Calu3 (cell line): ENCODE data around the gene ABHD17C. TPM values are rescaled to one million over a fixed set of nuclear protein-coding genes. Genes with fewer than 3 reads are reported as not detected.

Experiments used
- BruUV-seq: library from RNA; stranded (reverse); fragments of 400-500 nt; replicated peaks from 2 replicates; lab custom pipeline; 2021; lab: Mats Ljungman, UMichigan
- CTCF ChIA-PET: fragments of 300-600 bp; sonication (Branson Sonifier 250); formaldehyde crosslinking; loops from one replicate; lab custom pipeline; 2022; ENCODE audit warnings: antibody characterized with exemption; lab: Charles Lee
- DNase-seq: peaks from one replicate; pipeline ENCODE4 v3.0.0; 2022
- H3K27ac Mint-ChIP-seq: one replicate; pipeline ENCODE4 v1.8.0; 2022; ENCODE audit warnings: mixed read lengths; ENCODE audit not compliant: unreplicated experiment
- H3K27me3 Mint-ChIP-seq: one replicate; pipeline ENCODE4 v1.8.0; 2022; ENCODE audit warnings: mixed read lengths; ENCODE audit not compliant: unreplicated experiment
- H3K36me3 Mint-ChIP-seq: one replicate; pipeline ENCODE4 v1.8.0; 2022; ENCODE audit warnings: mild to moderate bottlenecking, moderate library complexity, mixed read lengths; ENCODE audit not compliant: insufficient read depth, unreplicated experiment
- H3K4me1 Mint-ChIP-seq: one replicate; pipeline ENCODE4 v1.8.0; 2022; ENCODE audit warnings: mild to moderate bottlenecking, low read depth, mixed read lengths; ENCODE audit not compliant: unreplicated experiment
- H3K4me3 Mint-ChIP-seq: one replicate; pipeline ENCODE4 v1.8.0; 2022; ENCODE audit warnings: mild to moderate bottlenecking, low read depth, moderate library complexity, mixed read lengths; ENCODE audit not compliant: unreplicated experiment
- H3K9me3 Mint-ChIP-seq: one replicate; pipeline ENCODE4 v1.8.0; 2022; ENCODE audit warnings: low read depth, mixed read lengths; ENCODE audit not compliant: unreplicated experiment
- CTCF ChIP-seq: fragments of 200-600 bp; IDR thresholded peaks from one replicate; pipeline ENCODE4 v1.8.0; 2022; ENCODE audit warnings: antibody characterized with exemption; ENCODE audit not compliant: unreplicated experiment
- intact Hi-C: fragments of 100-400 bp; cut with micrococcal nuclease; formaldehyde crosslinking; loops from one replicate; pipeline ENCODE4 v1.10.0; 2022; ENCODE audit not compliant: unreplicated experiment
- total RNA-seq: library from RNA; stranded (reverse); gene quantifications from 2 replicates; pipeline ENCODE4 v1.2.3, GENCODE V29; 2022

The ABHD17C gene
- total RNA-seq, 1 experiment from 2014 or later = 69.7 TPM

- Mint-ChIP-seq H3K27me3 (no peaks in the 10 kb centered on the region), H3K4me3 (peak overlapping the region; percentile 27), H3K27ac (peak overlapping the region; percentile 95), H3K36me3 (no peaks in the 10 kb centered on the region), H3K9me3 (peaks cover 5% of the 10 kb centered on the region), H3K4me1 (peaks cover 69% of the 10 kb centered on the region)
- intact Hi-C loops = loop anchor here (5.0 kb wide), 1 partner anchor 82 kb away; no protein-coding TSS in a partner anchor
- CTCF ChIA-PET = interaction anchor here (0.8 to 2.0 kb wide), 7 partner anchors 14 to 97 kb away, joined by 3 to 10 read pairs (median 4); no protein-coding TSS in a partner anchor
- TF ChIP-seq CTCF = no peak
- peak; percentile 52 for DNase-seq
- TSS peak; percentile 89 for BruUV-seq
These were observed 15.3 kb upstream of the ABHD17C start for GRCh38 chr15:80679804-80680175.

- H3K9me3 Mint-ChIP-seq = peaks cover 3% of the 10 kb centered on the region
- intact Hi-C loops = no loop called here
- DNase-seq = no peak
- H3K36me3 Mint-ChIP-seq = no peaks in the 10 kb centered on the region
- H3K27ac Mint-ChIP-seq = peak overlapping the region; percentile 31
- CTCF ChIA-PET = no interaction called here
- peaks cover 56% of the 10 kb centered on the region for H3K4me1 Mint-ChIP-seq
- no peaks in the 10 kb centered on the region for H3K27me3 Mint-ChIP-seq
- H3K4me3 Mint-ChIP-seq = no peak overlapping the region
- BruUV-seq = no TSS peak
- TF ChIP-seq CTCF = no peak
These were observed 12.9 kb upstream of the ABHD17C start for GRCh38 chr15:80682201-80682600.

- no peak for TF ChIP-seq CTCF
- H3K27me3 Mint-ChIP-seq = no peaks in the 10 kb centered on the region
- H3K27ac Mint-ChIP-seq = no peak overlapping the region
- intact Hi-C loops = no loop called here
- CTCF ChIA-PET = interaction anchor here (0.6 to 1.3 kb wide), 2 partner anchors 9 to 290 kb away, joined by 3 to 4 read pairs; no protein-coding TSS in a partner anchor
- no peak overlapping the region for H3K4me3 Mint-ChIP-seq
- no peaks in the 10 kb centered on the region for H3K36me3 Mint-ChIP-seq
- H3K4me1 Mint-ChIP-seq = peaks cover 34% of the 10 kb centered on the region
- peaks cover 3% of the 10 kb centered on the region for H3K9me3 Mint-ChIP-seq
- BruUV-seq = no TSS peak
- DNase-seq = no peak
These were observed 10.4 kb upstream of the ABHD17C start for GRCh38 chr15:80684697-80685096.

- CTCF ChIA-PET = interaction anchor here (1.3 kb wide), 1 partner anchor 8 kb away, joined by 4 read pairs; no protein-coding TSS in a partner anchor
- Mint-ChIP-seq H3K9me3 (peaks cover 1% of the 10 kb centered on the region), H3K36me3 (no peaks in the 10 kb centered on the region), H3K27ac (no peak overlapping the region), H3K27me3 (no peaks in the 10 kb centered on the region), H3K4me3 (no peak overlapping the region), H3K4me1 (peaks cover 25% of the 10 kb centered on the region)
- DNase-seq = no peak
- intact Hi-C loops = no loop called here
- TF ChIP-seq CTCF = no peak
- BruUV-seq = no TSS peak
These were observed 9.5 kb upstream of the ABHD17C start for GRCh38 chr15:80685628-80686027.
